K562 (cell line): ENCODE measurements around the gene CBX2. TPM values are rescaled to one million over a fixed set of nuclear protein-coding genes. Genes with fewer than 3 reads are reported as not detected.

Source experiments
- AFF4 ChIP-seq: sonication (generic); formaldehyde crosslinking; IDR thresholded peaks from 2 replicates; pipeline ENCODE4 v1.8.0; 2023; ENCODE audit warnings: mild to moderate bottlenecking, missing genetic modification reagents
- CHD2 ChIP-seq: IDR thresholded peaks from 2 replicates; pipeline ENCODE4 v1.6.1; 2011; ENCODE audit warnings: low read depth, low read length
- DACH1 ChIP-seq: fragments of 450-650 bp; IDR thresholded peaks from 2 replicates; pipeline ENCODE4 v1.6.1; 2018; ENCODE audit not compliant: partially characterized antibody
- DDX20 ChIP-seq: fragments of 450-650 bp; IDR thresholded peaks from 2 replicates; pipeline ENCODE4 v1.6.1; 2016; ENCODE audit warnings: missing genetic modification characterization, low read depth, mild to moderate bottlenecking, missing compliant biosample characterization, moderate library complexity
- E2F8 ChIP-seq: fragments of 450-650 bp; IDR thresholded peaks from 2 replicates; pipeline ENCODE4 v1.7.1; 2018; ENCODE audit warnings: mild to moderate bottlenecking, low read depth; ENCODE audit not compliant: partially characterized antibody
- ELF2 ChIP-seq: fragments of 250-450 bp; sonication (Bioruptor Pico); IDR thresholded peaks from 2 replicates; pipeline ENCODE4 v1.5.0; 2021; ENCODE audit warnings: mild to moderate bottlenecking
- GABPB1 ChIP-seq: sonication (generic); formaldehyde crosslinking; IDR thresholded peaks from 2 replicates; pipeline ENCODE4 v1.8.0; 2022; ENCODE audit warnings: mild to moderate bottlenecking, missing genetic modification reagents
- GTF2E2 ChIP-seq: fragments of 200-800 bp; sonication (Bioruptor generic); IDR thresholded peaks from 2 replicates; pipeline ENCODE4 v1.6.1; 2016; ENCODE audit warnings: missing genetic modification characterization, missing compliant biosample characterization
- KDM1A ChIP-seq, 2 experiments: fragments of 450-650 bp; IDR thresholded peaks; 2 replicates each; pipeline ENCODE4 v1.6.1; 2016; ENCODE audit warnings: mild to moderate bottlenecking in 2 of 2
- KLF16 ChIP-seq: IDR thresholded peaks from 2 replicates; pipeline ENCODE4 v1.6.1; 2016; ENCODE audit warnings: antibody characterized with exemption
- OTX1 ChIP-seq: fragments of 450-650 bp; formaldehyde crosslinking; IDR thresholded peaks from 2 replicates; pipeline ENCODE4 v1.4.0; 2022; ENCODE audit warnings: mild to moderate bottlenecking
- ZBTB12 ChIP-seq: fragments of 250-450 bp; sonication (Bioruptor Pico); IDR thresholded peaks from 2 replicates; pipeline ENCODE4 v1.4.0; 2020
- ZC3H4 ChIP-seq: sonication (generic); formaldehyde crosslinking; IDR thresholded peaks from 2 replicates; pipeline ENCODE4 v1.9.0; 2021; ENCODE audit warnings: missing genetic modification reagents, borderline replicate concordance
- ZFP30 ChIP-seq: fragments of 250-450 bp; sonication (Bioruptor Pico); IDR thresholded peaks from 2 replicates; pipeline ENCODE4 v1.8.0; 2022; ENCODE audit warnings: moderate library complexity, mild to moderate bottlenecking, inconsistent platforms, borderline replicate concordance
- ZNF143 ChIP-seq: sonication (generic); formaldehyde crosslinking; IDR thresholded peaks from 2 replicates; pipeline ENCODE4 v1.9.0; 2022; ENCODE audit warnings: mild to moderate bottlenecking, missing genetic modification reagents
- ZNF436 ChIP-seq: fragments of 250-450, 450-650 bp; sonication (Bioruptor Pico); formaldehyde crosslinking; IDR thresholded peaks from 2 replicates; pipeline ENCODE4 v1.7.0; 2020; ENCODE audit warnings: mild to moderate bottlenecking
- ZNF785 ChIP-seq: fragments of 250-450 bp; sonication (Bioruptor Pico); IDR thresholded peaks from 2 replicates; pipeline ENCODE4 v1.4.0; 2020; ENCODE audit warnings: mild to moderate bottlenecking
- ZSCAN32 ChIP-seq: fragments of 450-650 bp; formaldehyde crosslinking; IDR thresholded peaks from 2 replicates; pipeline ENCODE4 v1.4.0; 2020; ENCODE audit warnings: mild to moderate bottlenecking, moderate library complexity
- polyA plus RNA-seq, 8 experiments: library from polyadenylated mRNA; depleted of rRNA in 4 of 8; stranded (reverse) in 5 of 8; unstranded in 3 of 8; fragments of >200 nt; fragmentation: Nextera tagmentation in 2 of 8; fragmentation: Illumina TruSeq in 1 of 8; extraction: Ambion mirVana in 2 of 8; extraction: Trizol in 1 of 8; gene quantifications; 2 replicates each; pipeline versions ENCODE4 v1.2.1 to v1.2.3, GENCODE V29; 2011 to 2014; ENCODE audit warnings: inconsistent platforms in 1 of 8, missing spikeins in 1 of 8
- total RNA-seq, 7 experiments: library from RNA; depleted of rRNA in 6 of 7; stranded (reverse); fragments of >200 nt in 6 of 7; fragmentation: Illumina TruSeq in 2 of 7; extraction: Trizol in 2 of 7; gene quantifications; 2 replicates each; pipeline versions ENCODE4 v1.2.1 to v1.2.3, GENCODE V29; 2011 to 2021; ENCODE audit warnings: low replicate concordance in 1 of 7
- TF ChIP-seq, protein P1 (sequence below): sonication (generic); formaldehyde crosslinking; IDR thresholded peaks from 2 replicates; pipeline ENCODE4 v1.8.1; 2023; ENCODE audit warnings: mild to moderate bottlenecking, missing genetic modification reagents

CBX2 gene
- total and polyA plus RNA-seq, 9 of the 15 experiments (the other 6 are each of a cell fraction or from before 2014, with no cell fraction given) = 0.66 to 26.9 (median 13.9) TPM

DNA sequence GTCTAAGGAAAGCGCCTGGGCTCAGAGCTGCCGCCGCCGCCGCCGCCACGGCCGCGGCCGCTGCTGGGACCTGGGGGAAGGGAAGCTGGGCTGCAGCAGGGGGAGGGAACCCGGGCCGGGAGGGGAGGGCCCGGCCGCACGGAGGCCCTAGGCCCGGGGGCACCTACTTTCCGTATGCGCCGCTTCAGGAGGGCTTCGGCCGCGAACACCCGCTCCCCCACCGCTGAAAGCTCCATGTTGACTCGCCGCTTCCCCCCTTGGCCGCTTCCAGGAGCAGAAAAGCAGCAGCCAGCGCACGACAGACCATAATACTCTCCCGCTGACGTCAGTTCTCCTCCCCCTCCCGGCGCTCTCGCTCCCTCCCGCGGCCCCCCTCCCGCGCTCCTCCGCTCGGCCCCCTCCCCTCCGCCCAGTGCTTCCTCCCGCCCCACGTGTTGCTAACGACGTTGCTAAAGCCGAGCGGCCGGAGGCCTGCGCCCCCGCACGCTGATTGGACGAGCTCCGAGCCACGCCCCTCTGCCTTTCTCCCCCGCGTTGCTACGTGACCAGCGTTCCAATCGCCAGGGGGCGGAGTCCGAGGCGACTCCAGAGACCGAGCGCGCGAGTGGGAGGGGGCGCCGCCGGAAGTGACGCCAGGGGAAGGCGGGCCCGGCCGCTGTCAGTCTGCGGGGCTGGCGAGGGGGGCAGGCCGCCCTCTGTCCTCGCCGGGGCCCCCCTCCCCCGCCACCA is 19.0 kb downstream of the CBX2 start, which contains the start of gene CBX8 (continued):
- TF ChIP-seq AFF4 (CRISPR knock-in tag) (no peak), CHD2 (peak; percentile 66; the same call in 1 of the 2 replicates), GTF2E2 (tag) (no peak), DACH1 (no peak), ZFP30 (CRISPR knock-in tag) (no peak), ZC3H4 (CRISPR knock-in tag) (no peak), ZBTB12 (peak; percentile 90), ZSCAN32 (no peak), ZNF785 (CRISPR knock-in tag) (no peak), KDM1A (IDR thresholded peaks at IDR 0.05) (no peak), GABPB1 (peak; percentile 99), ELF2 (CRISPR knock-in tag) (no peak), ZNF436 (CRISPR knock-in tag) (no peak), KLF16 (peak; percentile 64; the same call in 1 of the 2 replicates), E2F8 (peak; percentile 39), DDX20 (no peak), ZNF143 (CRISPR knock-in tag) (no peak), OTX1 (CRISPR knock-in tag) (no peak)
- TF ChIP-seq, protein P1, sequence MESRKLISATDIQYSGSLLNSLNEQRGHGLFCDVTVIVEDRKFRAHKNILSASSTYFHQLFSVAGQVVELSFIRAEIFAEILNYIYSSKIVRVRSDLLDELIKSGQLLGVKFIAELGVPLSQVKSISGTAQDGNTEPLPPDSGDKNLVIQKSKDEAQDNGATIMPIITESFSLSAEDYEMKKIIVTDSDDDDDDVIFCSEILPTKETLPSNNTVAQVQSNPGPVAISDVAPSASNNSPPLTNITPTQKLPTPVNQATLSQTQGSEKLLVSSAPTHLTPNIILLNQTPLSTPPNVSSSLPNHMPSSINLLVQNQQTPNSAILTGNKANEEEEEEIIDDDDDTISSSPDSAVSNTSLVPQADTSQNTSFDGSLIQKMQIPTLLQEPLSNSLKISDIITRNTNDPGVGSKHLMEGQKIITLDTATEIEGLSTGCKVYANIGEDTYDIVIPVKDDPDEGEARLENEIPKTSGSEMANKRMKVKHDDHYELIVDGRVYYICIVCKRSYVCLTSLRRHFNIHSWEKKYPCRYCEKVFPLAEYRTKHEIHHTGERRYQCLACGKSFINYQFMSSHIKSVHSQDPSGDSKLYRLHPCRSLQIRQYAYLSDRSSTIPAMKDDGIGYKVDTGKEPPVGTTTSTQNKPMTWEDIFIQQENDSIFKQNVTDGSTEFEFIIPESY (CRISPR knock-in tag) = no peak
